Erythroblast (primary cell): ENCODE measurements around the gene LCN12.

Experiments used
- GATA1 ChIP-seq: IDR thresholded peaks from 2 replicates; pipeline ENCODE4 v1.6.1; 2011; ENCODE audit warnings: low read depth, mild to moderate bottlenecking, control low read depth, low read length, moderate library complexity
- POLR2A ChIP-seq: IDR thresholded peaks from 2 replicates; pipeline ENCODE4 v1.6.1; 2011; ENCODE audit warnings: mild to moderate bottlenecking, low read length

DNA sequence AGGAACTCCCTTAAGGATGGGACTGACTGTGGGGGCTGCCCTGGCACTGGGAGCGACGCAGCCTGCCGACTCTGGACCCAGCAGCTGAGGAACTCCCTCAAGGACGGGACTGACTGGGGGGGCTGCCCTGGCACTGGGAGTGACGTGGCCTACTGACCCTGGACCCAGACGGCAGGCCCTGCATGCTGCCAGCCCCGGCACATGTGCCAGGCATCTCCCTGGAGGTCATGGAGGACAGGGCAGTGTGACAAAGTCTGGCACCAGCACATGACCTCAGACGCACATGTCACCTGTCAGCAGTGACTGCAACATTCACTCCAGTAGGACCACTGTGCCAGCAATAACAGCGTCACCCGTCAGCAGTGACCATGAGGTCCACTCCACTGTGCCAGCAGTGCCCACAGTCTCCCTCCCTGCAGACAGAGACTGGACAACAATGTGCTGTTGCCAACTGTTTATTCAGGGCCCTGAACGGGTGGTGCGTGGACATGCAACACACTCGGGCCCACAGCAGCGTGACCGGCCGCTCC lies 12.0 kb upstream of the LCN12 start:
- TF ChIP-seq POLR2A, result peak; percentile 28
- no peak for TF ChIP-seq GATA1
